Stimulated activated CD8-positive, alpha-beta memory T cell treated with anti-CD3 and anti-CD28 coated beads, Interleukin-15, amount 100 ng/mL, for 48 hours (primary cell): ENCODE results near the gene PCDHGB4.
"Not testable (repeated sequence)": the region's sequence is repeated elsewhere in the genome, so short reads cannot be mapped to it uniquely, and the experiment has no call there.

Source experiments
- DNase-seq, 2 donors: peaks; one replicate each; pipeline ENCODE4 v3.0.0-alpha.2; 2020; ENCODE audit warnings: low read depth in 2 of 2

Gene PCDHGB4

GRCh38 chr5:141366016-141366896, 21.2 kb upstream of the PCDHGB4 start:
- no peak for DNase-seq

GRCh38 chr5:141369994-141370848, 17.3 kb upstream of the PCDHGB4 start, which contains the start of gene PCDHGB3:
PCDHGB3 (plus strand) TSS chr5:141370242; CDS start chr5:141370395, 153 bp downstream.
- DNase-seq = no peak

- no peak for DNase-seq
Observed at GRCh38 chr5:141371572-141372475, 15.7 kb upstream of the PCDHGB4 start.

- no peak for DNase-seq
Observed at GRCh38 chr5:141373673-141374317, 13.7 kb upstream of the PCDHGB4 start, which contains the start of gene PCDHGA6. PCDHGA6 (plus strand) TSS chr5:141373891; CDS start chr5:141374084, 193 bp downstream.

- no peak for DNase-seq
Observed at GRCh38 chr5:141374627-141375026, 12.9 kb upstream of the PCDHGB4 start.

- DNase-seq = not testable (repeated sequence)
Observed at GRCh38 chr5:141375444-141376155, 11.9 kb upstream of the PCDHGB4 start.

GRCh38 chr5:141382469-141383294, 4.8 kb upstream of the PCDHGB4 start, which contains the start of gene PCDHGA7:
PCDHGA7 (plus strand) TSS chr5:141382742; CDS start chr5:141382900, 158 bp downstream.
- DNase-seq = no peak

- no peak for DNase-seq
Observed at GRCh38 chr5:141383345-141383744, 4.2 kb upstream of the PCDHGB4 start.

- DNase-seq = no peak
Observed at GRCh38 chr5:141384471-141385267, 2.8 kb upstream of the PCDHGB4 start.

- DNase-seq = no peak
Observed at GRCh38 chr5:141388661-141389060, 1.2 kb downstream of the PCDHGB4 start.

GRCh38 chr5:141389153-141390042, 1.9 kb downstream of the PCDHGB4 start:
- DNase-seq = no peak

GRCh38 chr5:141392429-141393198, 5.1 kb downstream of the PCDHGB4 start, which contains the start of gene PCDHGA8:
PCDHGA8 (plus strand) TSS chr5:141392633; CDS start chr5:141392814, 181 bp downstream.
- no peak for DNase-seq

- no peak for DNase-seq
Observed at GRCh38 chr5:141393267-141393666, 5.8 kb downstream of the PCDHGB4 start.

- DNase-seq = not testable (repeated sequence)
Observed at GRCh38 chr5:141394401-141395187, 7.1 kb downstream of the PCDHGB4 start.

GRCh38 chr5:141397756-141398551, 10.5 kb downstream of the PCDHGB4 start, which contains the start of gene PCDHGB5:
PCDHGB5 (plus strand) TSS chr5:141397947; CDS start chr5:141398128, 181 bp downstream.
- DNase-seq = not testable (repeated sequence)
